GM21825 (cell line): Measurements from ENCODE around the gene TMEM232.
"Not testable (repeated sequence)": the region's sequence is repeated elsewhere in the genome, so short reads cannot be mapped to it uniquely, and the experiment has no call there.

Experiments
- ATAC-seq: cut with Tn5 transposase; IDR thresholded peaks from one replicate; pipeline ENCODE4 v1.9.1; 2021; ENCODE audit warnings: mild to moderate bottlenecking, moderate library complexity; ENCODE audit not compliant: unreplicated experiment

Gene TMEM232

DNA sequence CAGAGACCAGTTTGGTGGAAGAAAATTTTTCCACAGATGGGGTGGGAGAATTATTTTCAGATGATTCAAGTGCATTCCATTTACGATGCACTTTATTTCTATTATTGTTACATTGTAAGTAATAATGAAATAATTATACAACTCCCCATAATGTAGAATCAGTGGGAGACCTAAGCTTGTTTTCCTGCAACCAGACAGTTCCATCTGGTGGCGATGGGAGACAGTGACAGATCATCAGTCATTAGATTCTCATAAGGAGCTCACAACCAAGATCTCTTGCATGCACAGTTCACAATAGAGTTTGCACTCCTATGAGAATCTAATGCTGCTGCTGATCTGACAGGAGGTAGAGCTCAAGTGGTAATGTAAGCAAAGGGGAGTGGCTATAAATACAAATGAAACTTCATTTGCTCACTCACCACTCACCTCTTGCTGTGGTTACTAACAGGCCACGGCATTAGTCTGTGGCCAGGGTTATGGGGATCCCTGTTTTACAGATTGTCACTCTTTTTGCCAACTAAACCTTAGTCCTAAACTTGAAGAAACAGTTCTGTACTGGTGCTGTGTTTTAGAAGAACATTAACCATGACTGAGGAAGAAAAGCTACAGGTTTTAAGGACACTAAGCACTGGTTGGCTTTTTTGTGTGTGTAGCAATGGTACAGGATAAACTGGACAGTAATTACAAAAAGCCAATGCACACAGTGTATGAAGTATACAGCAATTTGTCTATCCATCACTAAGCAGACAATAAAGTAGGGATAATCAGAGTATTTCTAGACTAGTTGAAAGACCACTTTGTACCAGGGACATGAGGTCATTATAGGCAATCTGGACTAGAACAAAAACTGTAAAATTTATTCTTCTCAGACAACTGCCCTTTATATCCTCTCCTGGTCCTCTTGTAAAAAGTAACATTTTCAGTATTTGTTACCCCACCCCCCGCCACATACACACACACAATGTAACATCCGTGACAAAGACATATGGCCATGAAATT lies 9.9 kb downstream of the TMEM232 start:
- no peak for ATAC-seq

DNA sequence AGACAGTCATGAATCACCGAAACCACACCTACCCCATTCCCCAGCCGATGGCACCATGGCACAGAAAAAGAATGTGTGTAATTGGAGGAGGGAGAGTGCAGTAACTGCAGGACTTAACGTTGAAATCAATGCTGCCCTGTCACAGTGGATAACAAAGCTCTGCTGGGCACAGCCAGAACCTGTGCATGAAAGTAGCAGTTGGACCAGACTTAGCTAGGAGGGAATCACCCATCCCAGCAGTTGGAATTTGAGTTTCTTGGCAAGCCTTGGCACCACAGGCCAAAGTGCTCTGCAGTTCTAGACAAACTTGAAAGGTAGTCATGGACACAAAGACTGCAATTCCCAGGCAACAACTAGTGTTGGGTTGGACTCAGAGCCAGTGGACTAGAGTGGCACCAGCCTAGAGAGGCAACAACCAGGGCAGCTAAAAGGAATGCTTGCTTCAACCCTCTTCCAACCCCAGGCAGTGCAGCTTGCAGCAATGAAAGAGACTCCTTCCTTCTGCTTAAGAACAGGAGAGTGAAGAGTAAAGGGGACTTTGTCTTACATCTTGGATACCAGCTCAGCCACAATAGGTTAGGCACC lies 19.1 kb downstream of the TMEM232 start:
- no peak for ATAC-seq

DNA sequence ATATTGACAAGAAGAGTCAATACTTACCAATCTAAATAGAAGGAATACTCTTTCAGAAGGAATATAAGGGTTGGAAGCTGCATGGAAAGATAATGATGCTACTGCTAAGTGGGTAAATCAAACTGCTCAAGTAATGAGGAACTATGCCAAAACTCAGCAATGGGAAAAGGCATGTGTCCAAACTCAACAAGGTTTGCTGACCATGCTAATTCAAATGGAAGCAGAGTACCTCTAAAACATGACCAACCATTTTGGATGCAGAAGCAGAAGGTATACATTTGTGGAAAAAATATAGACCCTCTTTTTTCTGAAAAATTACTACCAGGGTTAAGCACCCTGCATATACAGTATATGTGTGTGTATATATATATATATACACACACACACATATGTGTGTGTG lies 21.1 kb downstream of the TMEM232 start:
- no peak for ATAC-seq

DNA sequence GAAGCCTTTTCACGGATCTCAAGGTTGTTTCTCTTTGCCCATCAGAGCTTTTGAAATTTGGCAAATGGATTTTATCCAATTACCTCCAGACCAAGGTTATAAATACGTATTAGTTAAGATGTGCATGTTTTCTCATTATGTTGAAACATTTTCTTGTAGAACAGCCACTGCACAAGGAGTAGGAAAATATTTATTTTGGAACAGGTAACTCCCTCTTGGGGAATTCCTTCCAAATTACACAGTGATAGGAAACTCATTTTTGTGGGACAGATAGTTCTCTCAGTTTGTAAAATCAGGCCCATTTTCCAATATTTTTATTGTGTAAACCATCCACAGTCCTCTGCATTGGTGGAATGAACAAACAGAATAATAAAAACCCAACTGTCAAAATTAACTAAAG lies 23.0 kb downstream of the TMEM232 start:
- ATAC-seq: no peak

DNA sequence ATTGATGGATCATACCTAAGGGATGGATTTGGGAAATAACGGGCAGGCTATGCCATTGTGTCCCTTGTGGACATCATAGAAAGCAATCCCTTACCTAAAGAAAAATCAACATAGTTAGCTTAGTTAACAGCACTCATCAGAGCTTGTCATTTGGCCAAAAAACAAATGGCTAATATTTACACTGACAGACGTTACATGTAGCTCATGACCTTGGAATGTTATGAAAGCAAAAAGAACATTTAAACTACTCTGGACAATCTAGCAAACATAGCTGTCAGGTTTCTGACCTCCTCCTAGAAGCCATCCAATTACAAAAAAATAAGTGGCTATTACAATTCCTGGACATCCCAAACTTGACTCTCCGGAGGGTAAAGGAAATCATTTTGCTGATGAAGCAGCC lies 23.8 kb downstream of the TMEM232 start:
- ATAC-seq: no peak

DNA sequence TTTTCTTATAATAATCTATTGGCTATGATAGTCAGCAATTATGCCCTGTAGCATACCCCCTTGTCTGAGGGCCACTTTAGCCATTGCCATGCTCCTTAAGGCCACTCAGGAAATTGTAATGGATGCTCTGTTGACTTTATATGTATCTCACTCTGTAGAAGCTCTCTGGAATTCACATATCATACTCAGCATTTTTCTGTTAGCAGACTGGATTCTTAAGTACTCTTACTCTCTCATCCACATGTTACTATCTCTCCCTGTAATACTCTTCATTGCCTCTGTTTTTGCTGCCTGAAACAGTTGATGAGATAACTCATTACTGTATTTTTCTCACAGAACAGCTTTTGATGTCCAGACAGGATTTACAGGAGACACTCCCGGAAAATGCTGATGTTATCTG lies 24.2 kb downstream of the TMEM232 start:
- no peak for ATAC-seq

DNA sequence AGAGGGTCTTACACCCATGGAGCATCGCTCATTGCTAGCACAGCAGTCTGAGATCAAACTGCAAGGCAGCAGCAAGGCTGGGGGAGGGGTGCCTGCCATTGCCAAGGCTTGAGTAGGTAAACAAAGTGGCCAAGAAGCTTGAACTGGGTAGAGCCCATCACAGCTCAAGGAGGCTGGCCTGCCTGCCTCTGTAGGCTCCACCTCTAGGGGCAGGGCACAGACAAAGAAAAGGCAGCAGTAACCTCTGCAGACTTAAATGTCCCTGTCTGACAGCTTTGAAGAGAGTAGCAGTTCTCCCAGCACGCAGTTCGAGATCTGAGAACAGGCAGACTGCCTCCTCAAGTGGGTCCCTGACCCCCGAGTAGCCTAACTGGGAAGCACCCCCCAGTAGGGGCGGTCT lies 33.8 kb downstream of the TMEM232 start:
- not testable (repeated sequence) for ATAC-seq

DNA sequence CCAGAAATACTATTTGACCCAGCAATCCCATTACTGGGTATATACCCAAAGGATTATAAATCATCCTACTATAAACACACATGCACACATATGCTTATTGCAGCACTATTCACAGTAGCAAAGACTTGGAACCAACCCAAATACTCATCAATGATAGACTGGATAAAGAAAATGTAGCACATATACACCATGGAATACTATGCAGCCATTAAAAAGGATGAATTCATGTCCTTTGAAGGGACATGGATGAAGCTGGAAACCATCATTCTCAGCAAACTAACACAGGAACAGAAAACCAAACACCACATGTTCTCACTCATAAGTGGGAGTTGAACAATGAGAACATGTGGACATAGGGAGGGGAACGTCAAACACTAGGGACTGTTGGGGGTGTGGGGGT lies 35.9 kb downstream of the TMEM232 start:
- not testable (repeated sequence) for ATAC-seq

DNA sequence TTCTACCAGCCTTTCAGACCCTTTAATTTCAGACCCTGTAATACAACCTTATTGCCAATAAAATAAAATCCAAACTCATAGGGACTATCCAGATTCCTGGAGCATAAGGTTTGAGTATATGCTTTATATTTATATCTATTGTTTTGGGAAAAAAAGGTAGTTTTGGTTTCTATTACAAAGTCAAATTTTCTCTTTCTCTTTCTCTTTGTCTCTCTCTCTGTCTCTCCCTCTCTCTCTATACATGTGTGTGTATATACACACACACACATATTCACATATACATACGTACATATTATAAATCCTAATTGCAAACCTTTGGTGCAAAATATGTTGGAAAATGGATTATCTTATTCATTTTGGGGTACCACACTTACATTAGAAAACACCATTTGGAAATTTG lies 39.0 kb downstream of the TMEM232 start:
- ATAC-seq: no peak

DNA sequence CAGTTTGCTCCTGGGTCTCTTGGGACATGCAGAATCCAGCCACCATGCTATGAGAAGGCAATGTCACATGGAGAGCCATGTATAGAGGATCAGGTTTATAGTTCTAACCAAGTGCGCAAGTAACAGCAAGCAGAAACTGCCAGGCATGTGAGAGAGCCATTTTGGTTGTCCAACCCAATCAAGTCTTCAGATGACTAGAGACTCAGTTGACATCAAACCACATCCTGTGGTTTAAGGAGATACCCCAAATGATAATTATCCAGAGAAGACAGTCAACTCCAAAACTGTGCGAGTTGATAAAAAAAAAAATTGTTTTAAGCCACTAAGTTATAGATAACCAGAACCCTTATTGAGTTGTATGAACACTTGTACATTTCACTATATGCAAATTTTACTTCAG lies 40.2 kb downstream of the TMEM232 start:
- ATAC-seq: no peak

DNA sequence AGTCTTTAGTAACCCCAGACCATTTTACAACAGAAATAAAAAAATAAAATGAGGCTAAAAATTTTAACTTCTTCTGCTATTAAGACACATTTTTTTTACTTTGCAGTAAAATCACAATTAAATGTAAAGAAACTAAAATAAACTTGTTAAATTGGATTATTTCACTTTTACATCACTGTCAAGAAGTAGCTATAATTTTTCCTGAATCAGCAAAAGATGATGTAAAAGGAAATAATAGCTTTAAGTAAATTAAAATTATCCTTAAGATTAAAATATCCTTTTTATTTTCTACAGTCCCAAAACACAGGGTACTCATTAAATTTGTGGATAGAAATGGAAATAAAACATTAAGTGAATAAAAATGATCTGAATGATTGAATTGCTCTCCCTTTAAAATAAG lies 44.5 kb downstream of the TMEM232 start:
- ATAC-seq: no peak

DNA sequence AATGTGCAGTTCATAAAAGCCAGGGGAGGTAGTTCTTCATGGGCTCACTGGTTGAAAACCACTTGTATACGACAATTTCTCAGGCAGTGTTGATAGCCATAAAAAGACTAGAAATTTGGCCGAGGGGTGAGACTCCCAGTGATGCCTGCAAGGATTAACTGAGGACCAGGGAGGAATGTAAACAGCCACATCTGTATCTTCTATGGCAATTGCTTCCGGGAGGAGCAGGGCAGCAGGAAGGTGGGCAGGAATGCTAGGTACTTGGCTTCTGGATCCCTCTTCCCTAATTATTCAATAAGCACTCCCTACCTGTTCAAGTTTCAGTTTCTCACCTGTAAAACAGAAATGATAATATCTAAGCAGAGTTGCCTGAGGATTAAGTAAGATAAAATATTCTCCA lies 45.4 kb downstream of the TMEM232 start:
- ATAC-seq: no peak

DNA sequence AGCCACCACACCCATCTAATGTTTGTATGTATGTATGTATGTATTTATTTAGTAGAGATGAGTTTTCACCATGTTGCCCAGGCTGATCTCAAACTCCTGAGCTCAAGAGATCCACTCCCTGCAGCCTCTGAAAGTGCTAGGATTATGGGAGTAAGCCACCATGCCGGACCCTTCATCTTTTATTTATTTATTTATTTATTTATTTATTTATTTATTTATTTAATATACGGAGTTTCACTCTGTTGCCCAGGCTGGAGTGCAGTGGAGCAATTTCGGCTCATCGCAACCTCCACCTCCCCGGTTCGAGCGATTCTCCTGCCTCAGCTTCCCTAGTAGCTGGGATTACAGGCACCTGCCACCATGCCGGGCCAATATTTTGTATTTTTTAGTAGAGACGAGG lies 49.9 kb downstream of the TMEM232 start:
- not testable (repeated sequence) for ATAC-seq

DNA sequence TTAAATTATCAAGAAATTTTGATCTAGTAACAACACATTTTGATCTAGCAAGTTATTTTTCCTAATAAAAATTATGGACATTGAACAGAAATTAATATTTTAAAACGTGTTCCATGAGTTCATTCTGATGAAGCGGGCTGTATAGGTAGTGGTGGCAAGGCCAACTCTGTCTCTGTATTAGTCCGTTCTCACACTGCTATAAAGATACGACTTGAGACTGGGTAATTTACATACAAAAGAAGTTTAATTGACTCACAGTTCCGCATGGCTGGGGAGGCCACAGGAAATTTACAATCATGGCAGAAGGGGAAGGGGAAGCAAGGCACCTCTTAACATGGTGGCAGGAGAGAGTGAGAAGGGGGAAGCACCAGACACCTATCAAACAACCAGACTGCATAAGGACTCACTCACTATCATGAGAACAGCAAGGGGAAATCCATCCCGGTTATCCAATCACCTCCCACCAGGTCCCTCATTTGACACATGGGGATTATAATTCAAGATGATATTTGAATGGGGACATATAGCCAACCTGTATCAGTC lies 61.2 kb downstream of the TMEM232 start:
- no peak for ATAC-seq

DNA sequence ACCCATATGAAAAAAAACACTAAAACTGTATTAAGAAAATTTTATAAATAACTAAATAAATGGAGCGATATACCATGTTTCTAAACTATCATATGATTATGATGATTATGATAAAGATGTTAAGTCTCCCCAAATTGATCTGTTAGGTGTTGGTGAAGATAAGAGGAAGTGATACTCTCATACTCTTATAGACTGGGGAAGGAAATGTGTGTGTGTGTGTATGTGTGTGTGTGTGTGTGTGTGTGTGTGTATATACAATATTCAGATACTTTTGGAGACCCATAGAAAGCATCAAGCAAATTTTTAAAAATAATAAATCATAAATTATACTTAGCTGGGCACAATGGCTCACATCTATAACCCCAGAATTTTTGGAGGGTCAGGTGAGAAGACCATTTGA lies 62.9 kb downstream of the TMEM232 start:
- no peak for ATAC-seq

DNA sequence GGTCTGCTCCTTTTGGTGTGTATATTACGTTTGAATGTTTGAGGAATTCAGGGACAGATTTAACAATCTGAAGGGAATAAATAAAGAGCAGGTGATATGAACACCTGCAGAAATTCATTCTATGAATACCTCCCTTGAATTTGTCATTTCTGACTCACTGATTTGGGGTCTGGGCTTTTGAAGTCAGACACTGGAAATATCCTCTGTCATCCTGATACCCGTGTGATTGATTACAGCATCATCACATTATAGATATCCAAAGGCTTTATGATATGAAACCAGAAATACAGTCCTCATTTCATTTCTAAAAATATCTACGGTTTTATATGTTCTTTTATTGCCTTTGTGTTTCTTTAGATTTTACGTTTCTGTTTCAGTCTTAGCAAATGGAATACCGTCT lies 68.5 kb downstream of the TMEM232 start:
- ATAC-seq: no peak

DNA sequence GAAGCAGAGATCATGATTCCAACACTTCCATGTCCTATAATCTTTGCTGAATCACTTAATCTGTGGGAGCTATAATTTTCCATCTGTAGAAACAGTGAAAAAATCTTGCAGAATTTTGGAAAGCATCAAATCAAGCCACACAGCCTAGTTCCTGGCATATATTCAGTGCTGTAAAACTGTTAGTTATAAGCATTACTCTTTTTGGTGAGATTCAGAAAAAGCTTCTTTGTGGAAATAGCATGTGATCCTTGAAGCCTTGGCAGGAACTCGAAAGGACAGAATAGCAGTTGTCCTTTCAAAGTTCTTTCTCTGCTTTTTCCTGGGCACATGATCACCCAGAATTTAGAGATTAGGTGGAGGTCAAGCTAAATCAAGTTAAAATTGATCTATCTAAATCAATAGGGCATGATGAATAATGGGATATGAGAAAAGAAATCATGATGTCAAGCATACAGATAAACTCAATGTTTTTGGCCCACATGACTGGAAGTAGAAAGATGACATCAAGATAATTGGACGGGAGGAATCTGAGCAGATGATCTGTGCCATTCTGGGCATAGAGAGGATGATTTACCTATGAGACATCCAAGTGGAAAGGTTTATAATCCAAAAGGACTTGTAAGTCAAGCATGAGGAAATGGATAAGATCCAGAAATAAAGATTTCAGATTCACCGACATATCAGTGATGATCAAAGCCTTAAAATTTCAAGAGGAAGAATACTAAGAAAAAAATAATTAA lies 73.1 kb downstream of the TMEM232 start:
- no peak for ATAC-seq

DNA sequence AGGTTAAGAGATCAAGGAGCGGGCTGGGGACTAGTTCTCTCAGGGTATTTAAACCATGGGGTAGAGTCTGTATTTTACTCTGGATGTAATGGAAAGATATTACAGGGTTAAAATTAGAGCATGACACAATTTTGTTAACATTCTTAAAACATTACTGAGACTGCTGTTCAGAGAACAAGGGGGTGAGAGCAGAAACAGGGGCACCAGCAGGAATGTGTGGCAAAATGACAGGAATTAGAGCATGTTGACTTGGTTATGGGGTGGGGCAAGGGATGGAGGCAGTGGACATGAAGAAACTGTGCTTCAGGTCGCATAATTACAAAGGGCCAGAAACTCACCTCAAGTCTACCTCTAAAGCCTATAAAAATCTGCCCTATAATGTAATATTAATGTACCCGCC lies 75.0 kb downstream of the TMEM232 start:
- ATAC-seq: no peak

DNA sequence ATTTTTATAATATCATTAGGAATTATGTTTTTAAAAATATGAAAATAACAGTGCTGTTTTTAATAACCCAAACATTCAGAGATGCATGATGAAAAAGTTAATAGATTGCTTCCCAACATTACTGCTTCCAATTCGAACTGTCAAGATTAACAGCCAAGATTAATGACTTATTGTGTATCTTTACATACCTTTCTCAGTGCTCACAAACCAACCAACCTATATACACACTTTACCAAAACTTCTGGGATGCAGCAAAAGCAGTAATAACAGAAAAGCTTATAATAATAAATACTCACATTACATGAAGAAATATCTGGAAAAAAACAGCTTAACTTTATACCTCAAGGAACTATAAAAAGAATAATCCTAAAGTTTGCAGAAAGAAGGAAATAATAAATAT lies 82.1 kb downstream of the TMEM232 start:
- ATAC-seq: no peak

DNA sequence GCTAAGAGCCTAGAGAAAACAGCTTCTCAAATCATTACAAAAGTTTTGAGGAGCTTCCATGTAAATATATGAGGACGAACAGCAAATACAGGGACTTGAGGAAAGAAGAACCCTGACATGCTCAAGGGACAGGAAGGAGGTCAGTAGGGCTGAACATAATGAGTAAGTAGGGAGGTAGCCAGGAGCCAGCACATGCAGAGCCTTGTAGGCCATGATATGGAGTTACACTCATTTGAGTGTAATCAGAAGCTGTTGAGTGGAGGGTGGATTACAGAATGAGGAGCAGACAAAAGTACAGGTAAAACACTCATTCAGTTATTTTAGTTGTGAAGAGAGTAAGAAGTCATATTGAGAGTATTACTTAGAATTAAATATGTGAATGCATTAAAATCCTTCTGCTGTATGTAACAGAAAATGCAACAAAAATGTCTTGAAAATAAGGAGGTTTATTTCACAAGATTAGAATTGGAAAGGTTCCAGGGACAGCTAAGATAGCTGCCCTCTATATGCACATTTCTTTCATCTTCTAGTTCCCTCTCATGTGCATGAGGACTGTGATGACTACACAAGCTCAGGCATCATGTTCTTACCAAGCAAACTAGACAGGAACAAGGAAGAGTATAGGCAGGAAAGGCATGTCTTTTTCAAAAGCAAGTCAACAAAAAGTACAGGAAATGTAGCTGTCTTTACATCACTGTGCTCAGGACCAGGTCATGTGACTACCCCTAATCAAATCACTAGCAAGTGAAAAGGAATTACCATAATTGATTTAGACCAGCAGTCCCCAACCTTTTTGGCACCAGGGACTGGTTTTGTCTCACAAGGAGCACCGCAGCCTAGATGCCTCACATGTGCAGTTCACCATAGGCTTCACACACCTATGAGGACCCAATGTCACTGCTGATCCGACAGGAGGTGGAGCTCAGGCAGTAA lies 87.2 kb downstream of the TMEM232 start:
- ATAC-seq: no peak
